Measurements from ENCODE around the gene CYP11A1. TPM values are rescaled to one million over a fixed set of nuclear protein-coding genes. Genes with fewer than 3 reads are reported as not detected.

CYP11A1 gene
- polyA plus RNA-seq, 3 donors = 0.90 to 1.6 (median 1.2) TPM

DNA sequence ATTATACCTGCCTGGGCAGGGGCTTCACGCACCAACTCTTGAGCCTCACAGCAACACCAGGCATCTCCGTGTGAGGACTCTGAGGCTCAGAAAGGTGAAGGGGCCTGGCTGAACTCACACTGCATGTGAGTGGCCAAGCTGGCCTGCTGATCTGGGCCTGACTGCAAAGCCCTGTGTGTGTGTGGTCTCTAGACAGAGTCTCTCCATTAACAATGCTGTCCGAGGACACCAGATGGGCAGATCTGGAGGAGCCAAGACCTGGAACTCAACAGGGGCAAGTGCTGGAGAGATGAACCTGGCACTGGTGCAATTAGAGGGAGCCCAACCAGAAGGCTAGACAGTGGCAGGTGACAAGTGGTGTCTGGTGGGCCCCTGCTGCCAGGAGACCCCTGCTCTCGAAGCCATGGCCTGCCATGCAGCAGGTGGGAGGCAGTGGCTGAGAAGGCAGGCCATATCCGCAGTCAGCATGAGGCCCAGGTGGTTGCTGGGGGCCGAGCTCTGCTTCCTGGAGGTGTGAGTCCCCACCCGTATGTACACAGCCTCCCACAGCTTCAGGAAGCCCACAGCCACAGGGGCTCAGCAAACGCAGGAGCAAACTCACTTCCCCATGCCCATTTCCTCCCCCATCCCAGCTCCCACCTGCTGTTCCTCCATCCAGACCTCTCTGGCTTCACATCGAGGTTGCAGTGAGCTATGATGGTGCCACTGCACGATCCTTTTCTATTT lies 39.0 kb downstream of the CYP11A1 start:
- no peak for DNase-seq (ENCODE audit: low read depth in 3 of 3, low spot score in 2 of 3)

DNA sequence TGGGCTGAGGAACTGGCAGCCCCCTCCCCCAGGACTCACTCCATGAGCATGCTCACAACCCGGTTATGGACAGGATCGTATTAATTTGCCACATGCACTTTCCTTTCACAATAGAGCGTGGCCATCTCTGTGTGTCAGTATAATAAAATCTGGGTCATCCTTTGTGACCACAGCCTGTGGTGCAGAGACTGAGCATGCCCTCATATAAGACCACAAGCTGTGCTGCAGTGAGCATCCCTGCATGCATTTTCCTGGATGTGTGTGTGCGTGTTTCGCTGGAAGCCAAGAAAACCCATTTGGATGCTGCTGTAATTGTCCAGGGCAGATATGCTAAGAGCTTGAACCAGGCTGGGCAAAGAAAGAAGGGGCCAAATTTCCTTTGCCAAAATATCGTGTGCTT lies 39.7 kb downstream of the CYP11A1 start:
- no peak for DNase-seq (ENCODE audit: low read depth in 3 of 3, low spot score in 2 of 3)

DNA sequence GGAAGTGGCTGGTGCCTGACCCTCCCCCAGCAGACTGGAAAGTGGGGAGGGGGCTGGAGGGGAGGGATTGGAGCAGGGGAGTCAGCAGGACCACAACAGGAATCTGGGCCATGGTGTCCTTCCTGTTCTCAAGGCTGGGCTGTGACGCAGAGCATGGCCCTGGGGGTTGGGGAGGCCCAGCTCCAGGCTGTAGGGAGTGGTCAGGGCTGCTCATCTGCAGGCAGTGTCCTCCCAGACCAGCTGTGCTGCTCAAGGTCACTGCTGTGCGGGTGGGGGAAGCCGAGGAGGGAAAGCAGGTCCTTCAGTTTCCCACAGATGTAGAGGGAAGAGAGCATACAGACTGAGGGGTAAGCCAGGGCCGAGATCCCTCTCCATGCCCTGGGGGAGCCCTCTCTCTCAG lies 40.7 kb downstream of the CYP11A1 start:
- no peak for DNase-seq (ENCODE audit: low read depth in 3 of 3, low spot score in 2 of 3)

GRCh38 chr15:74324714-74325113 lies 42.7 kb downstream of the CYP11A1 start:
- DNase-seq (ENCODE audit: low read depth in 3 of 3, low spot score in 2 of 3) = no peak

DNA sequence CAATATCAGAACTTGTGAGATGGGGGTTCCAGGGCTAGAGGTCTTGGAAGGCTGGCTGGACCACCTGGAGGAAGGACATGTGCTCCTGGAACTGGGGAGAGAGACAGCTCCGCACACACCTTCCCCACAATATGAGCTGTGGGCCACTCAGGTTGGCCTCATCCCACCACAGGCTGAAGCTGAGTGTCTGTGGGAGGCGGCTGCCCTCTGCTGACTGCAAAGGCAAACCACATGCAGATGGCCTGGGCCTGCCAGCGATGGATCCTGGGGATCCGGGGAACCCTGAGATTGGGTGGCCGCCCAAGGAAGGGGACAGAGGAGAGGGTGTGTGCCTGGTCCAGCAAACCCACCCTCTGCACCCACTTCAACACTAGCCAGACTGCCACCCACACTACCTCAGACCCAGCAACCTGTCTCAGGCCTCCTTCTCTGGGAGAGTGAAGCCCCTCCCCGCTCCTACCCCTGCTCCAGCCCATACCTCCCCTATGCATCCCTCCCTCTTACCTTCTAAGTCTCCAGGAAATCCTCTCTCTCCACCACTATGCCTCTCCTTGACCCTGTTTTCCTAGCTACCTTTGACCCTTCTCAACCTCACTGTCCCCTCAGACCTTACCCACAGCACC lies 44.8 kb downstream of the CYP11A1 start:
- no peak for DNase-seq (ENCODE audit: low read depth in 3 of 3, low spot score in 2 of 3)

GRCh38 chr15:74320352-74321247 lies 46.8 kb downstream of the CYP11A1 start:
- DNase-seq (ENCODE audit: low read depth in 3 of 3, low spot score in 2 of 3) = no peak

GRCh38 chr15:74319596-74320351 lies 47.7 kb downstream of the CYP11A1 start:
- no peak for DNase-seq (ENCODE audit: low read depth in 3 of 3, low spot score in 2 of 3)

DNA sequence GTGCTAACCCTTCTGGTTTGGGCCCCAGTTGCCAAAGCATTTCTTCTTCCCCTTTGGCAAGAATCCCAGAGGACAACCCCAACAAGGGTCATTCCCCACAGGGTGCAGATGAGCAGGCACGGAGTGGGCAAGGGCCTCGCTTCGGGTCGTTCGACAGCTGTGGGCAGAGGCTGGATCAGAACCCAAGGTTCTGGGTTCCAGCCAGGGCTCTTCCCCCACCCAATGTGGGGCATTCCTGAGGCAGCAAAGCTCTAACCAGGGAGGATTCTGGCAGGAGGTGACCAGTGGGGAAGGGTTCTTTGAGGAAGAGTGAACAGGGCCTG lies 48.3 kb downstream of the CYP11A1 start:
- no peak for DNase-seq (ENCODE audit: low read depth in 3 of 3, low spot score in 2 of 3)

- no peak for DNase-seq (ENCODE audit: low read depth in 3 of 3, low spot score in 2 of 3)
Measured at GRCh38 chr15:74318376-74319137, 48.9 kb downstream of the CYP11A1 start.

GRCh38 chr15:74317820-74318375 lies 49.5 kb downstream of the CYP11A1 start:
- DNase-seq (ENCODE audit: low read depth in 3 of 3, low spot score in 2 of 3) = peak in 2 of 3 donors; percentile 56 to 69

GRCh38 chr15:74316141-74316540 lies 51.3 kb downstream of the CYP11A1 start:
- DNase-seq (ENCODE audit: low read depth in 3 of 3, low spot score in 2 of 3) = no peak

GRCh38 chr15:74315626-74316025 lies 51.8 kb downstream of the CYP11A1 start:
- no peak for DNase-seq (ENCODE audit: low read depth in 3 of 3, low spot score in 2 of 3)

GRCh38 chr15:74314795-74315438 lies 52.5 kb downstream of the CYP11A1 start:
- no peak for DNase-seq (ENCODE audit: low read depth in 3 of 3, low spot score in 2 of 3)

DNA sequence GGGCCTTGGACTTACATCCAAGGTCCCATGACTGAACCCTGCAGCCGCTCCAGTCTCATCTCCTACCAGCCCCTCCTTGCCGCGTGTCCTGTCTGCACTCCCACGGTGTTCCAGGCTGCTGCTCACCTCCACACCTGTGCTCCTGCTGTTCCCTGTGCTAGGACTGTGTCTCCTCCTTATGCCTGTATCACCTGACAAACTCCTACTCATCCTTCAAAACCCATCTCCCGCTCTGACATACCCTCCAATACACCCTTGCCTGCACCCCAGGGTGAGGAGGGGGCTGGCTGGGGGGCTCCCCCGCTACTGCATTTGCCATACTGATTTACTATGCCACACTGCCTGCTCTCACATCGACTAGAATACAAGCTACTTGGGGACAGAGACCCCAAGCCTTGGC lies 53.6 kb downstream of the CYP11A1 start:
- DNase-seq (ENCODE audit: low read depth in 3 of 3, low spot score in 2 of 3) = no peak

- no peak for DNase-seq (ENCODE audit: low read depth in 3 of 3, low spot score in 2 of 3)
Measured at GRCh38 chr15:74312445-74313007, 54.9 kb downstream of the CYP11A1 start.

- no peak for DNase-seq (ENCODE audit: low read depth in 3 of 3, low spot score in 2 of 3)
Measured at GRCh38 chr15:74311734-74312444, 55.6 kb downstream of the CYP11A1 start.

DNA sequence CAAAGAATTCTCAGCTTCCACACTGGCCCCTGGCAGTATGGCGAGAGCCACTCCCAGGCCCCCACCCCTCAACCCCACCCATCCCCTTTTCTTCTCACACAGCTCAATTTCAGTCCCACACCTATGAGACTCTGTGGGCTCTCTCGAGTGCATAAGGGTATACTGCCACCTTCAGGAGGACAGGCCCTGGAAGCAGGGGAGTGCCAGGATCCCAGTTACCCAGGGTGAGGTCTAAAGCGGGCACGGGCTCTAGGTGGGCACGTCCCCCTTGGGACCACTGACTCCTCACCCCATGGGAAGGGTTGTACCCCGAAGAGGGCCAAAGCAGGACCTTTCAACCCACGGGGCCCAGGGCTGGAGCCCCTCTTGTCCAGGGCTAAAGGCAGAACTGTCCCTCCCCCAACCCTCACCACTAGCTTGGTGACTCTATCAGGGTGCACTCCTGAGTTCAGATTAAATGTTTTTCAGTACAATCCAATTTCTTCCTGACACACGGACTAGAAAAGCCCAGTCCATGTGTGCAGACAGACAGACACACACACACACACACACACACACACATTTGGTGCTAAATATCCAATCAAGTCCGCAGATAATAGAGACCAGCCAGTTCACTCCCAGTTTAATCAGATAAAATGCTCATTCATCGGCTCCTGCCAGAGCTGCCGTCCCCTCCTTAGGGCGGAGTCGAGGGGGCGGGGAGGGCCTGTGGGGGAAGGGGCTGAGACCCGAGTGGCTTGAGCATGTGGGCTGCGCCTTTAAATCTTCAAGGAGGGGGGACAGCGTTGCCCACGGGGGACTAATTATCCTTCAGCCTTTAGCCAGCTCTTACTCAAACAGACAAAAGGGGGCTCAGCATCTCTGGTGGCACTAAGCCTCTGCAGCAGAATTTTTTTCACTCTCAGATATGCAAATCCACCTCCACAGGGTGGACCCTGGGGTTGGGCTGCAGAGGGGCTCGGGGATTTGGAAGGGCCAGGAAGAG lies 59.3 kb downstream of the CYP11A1 start:
- DNase-seq (ENCODE audit: low read depth in 3 of 3, low spot score in 2 of 3) = no peak
